Stimulated activated CD8-positive, alpha-beta memory T cell treated with anti-CD3 and anti-CD28 coated beads, Interleukin-4, amount 100 ng/mL, for 1 hour (primary cell): ENCODE measurements around the gene DNER.
"Not testable (repeated sequence)": the region's sequence is repeated elsewhere in the genome, so short reads cannot be mapped to it uniquely, and the experiment has no call there.

Experiments
- DNase-seq, 2 donors: peaks; one replicate each; pipeline ENCODE4 v3.0.0-alpha.2; 2020; ENCODE audit warnings: low read depth in 2 of 2, low spot score in 1 of 2

DNER gene

GRCh38 chr2:229622495-229623355 is 91.6 kb downstream of the DNER start:
- DNase-seq: no peak

- DNase-seq: no peak
Measured at GRCh38 chr2:229620759-229621158, 93.6 kb downstream of the DNER start.

DNA sequence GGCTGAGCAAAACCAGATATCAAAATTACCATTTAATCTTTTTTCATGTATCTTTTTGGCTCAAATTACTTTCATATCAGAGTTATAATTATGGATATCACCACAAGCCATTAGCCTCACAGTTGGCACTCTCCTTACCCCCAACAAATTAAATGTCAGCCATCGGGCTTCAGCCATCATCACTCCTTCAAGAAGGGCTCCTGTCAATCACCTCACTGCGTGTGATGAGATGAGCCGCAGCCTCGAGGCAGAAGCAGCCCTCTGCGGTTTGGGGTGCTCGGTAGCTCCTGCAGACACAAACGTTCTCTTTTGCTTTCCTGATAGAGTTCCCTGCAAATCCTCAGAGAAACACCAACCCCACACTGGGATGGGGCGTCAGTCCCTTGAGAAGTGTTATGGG is 94.1 kb downstream of the DNER start:
- DNase-seq: no peak

GRCh38 chr2:229616433-229616832 is 97.9 kb downstream of the DNER start:
- no peak for DNase-seq

GRCh38 chr2:229614021-229614420 is 100.3 kb downstream of the DNER start:
- not testable (repeated sequence) for DNase-seq

DNA sequence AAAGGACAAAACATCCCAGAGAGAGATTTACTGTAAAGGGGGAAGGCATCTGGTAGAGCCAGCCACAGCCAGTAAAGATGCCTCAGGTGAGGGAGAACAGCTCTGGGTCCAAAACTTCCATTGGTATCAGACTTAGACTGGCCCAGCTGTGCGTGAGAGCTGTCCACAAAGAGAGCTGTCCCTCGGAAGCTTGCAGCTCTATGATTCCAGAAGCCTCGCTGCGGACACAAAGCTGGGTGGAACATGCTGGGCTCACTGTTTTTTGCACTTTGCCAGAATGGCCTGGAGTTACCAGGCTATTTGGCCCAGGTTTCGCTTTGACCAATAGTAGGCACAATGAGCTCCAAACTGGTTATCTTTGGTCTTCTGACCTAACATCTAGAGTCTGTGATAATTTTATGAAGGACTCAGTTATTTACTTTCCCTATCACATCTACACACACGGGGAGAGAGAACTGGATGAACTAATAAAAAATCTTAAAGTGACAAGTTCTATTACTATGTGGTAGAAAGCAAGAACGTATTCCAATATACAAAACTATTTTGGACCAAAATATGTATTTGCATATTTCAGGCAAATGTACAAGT is 101.9 kb downstream of the DNER start:
- no peak for DNase-seq

- no peak for DNase-seq
Measured at GRCh38 chr2:229611360-229611759, 103.0 kb downstream of the DNER start.

DNA sequence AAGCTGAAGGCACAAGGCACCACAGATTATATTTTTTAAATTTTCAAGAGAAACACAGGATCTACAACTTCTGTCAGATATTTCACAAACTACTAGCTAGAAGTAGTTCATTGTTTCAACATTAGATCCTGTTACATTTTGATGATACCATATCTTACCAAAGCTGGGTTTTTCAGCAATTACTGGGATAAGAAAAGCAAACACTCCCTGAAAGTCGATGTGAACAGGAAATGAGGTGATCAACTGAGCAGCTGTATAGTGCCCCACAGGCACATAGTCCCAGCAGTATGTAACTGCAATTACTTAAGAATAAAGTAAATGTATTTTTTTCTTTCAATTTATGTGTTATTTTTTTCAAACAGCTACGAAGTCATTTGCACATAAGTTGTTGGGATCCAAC is 103.5 kb downstream of the DNER start:
- DNase-seq: no peak

GRCh38 chr2:229610333-229610732 is 104.0 kb downstream of the DNER start:
- DNase-seq: no peak

DNA sequence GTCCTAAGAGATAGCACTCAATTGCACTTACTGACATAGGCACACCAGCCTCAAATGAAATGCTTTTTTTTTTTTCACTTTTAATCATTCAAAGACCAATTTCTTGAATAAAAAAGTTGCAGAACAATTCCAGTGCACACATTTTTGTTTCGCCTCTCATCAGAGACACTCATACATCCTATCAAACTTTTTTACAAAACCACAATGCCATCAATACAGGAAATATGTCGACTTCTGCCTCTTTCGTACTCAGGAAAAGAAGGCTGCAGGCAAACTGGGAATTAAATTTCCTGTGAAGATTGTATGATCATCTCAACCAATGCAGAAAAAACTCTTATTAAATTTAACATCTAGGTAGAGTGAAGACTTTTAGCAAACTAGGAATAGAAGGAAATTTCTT is 112.4 kb downstream of the DNER start:
- no peak for DNase-seq

DNA sequence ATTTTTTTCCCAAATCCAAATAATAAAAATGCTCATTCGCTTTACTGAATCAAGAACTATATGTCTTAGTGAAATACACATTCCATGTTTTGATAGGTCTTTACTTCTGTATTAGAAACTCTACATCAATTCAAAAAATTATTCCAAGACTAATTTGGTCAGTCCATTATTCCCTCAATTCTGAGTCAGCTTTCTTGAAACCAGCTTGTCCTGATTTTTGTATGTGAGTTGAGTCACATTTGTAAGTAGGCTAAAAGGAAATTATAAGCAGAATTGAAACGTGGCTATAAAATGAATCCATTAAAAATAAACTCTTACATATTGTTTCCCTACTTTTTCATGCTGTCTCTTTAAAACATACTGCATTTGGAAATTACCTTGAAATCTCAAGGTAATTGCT is 113.0 kb downstream of the DNER start:
- DNase-seq: no peak

DNA sequence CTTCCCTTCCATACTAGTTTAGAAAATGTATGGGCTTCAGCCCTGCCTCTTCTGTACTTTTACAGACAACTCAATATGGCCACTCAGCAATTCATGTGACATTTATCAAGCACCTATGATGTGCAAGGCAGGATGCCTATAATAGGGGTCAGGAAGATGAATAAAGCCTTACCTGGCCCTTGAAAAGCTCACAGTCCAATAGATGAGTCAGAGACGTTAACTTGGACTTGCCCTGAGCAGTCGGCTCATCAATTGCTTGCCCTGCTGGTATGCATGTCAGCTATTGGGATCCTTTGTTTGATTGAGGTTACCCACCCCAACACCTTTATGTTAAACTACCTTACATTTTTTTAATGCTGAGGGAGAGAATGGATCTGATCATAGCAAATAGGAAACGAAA is 116.1 kb downstream of the DNER start:
- DNase-seq: no peak

DNA sequence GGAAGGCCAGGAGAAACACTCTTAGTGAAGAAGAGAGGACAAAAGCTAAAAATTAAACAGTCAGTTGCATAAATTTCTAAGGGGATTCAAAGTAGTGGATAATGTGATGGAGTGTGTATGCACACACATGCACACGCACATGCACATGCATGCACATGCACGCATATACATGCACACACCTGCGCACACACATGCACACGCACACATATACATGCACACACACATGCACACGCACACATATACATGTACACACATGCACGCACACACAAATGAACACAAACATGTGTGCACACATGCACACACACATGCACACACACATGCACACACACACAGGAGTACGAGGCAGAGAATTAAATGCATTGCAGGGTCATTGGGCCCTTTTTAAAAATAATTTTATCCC is 117.6 kb downstream of the DNER start:
- no peak for DNase-seq

GRCh38 chr2:229591611-229592010 is 122.7 kb downstream of the DNER start:
- no peak for DNase-seq

GRCh38 chr2:229586746-229587705 is 127.3 kb downstream of the DNER start:
- no peak for DNase-seq

- no peak for DNase-seq
Measured at GRCh38 chr2:229586012-229586411, 128.3 kb downstream of the DNER start.

DNA sequence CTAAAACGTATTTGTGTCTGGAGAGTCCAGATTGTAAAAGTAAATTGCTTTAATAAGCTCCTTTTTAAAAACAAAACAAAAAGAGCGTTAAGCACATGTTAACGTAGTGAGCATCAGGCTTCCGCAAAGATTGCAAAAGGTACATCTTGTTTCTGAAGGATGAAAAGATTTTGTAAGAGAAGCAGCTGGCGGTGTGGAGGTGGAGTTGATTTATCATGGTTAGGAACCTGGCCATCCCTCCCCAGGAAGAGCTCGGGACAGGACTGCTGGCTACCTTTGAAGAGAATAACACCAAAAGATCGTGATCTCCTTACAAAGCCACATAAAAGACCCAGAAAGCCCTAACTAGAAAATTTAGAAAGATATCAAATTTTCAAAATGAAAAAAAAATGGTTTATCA is 132.2 kb downstream of the DNER start:
- no peak for DNase-seq

- DNase-seq: no peak
Measured at GRCh38 chr2:229578052-229578846, 136.1 kb downstream of the DNER start.

- DNase-seq: no peak
Measured at GRCh38 chr2:229575569-229576315, 138.6 kb downstream of the DNER start.
